GM12878 (cell line): Measurements from ENCODE around the gene NKTR. TPM values are rescaled to one million over a fixed set of nuclear protein-coding genes. Genes with fewer than 3 reads are reported as not detected.

ENCODE experiments used
- ATAC-seq: fragments of 200-7000 bp; cut with Tn5 transposase; 3 replicates; pipeline ENCODE4 v1.9.1; 2020; ENCODE audit warnings: mild to moderate bottlenecking, moderate library complexity
- BruUV-seq: library from RNA; stranded (reverse); fragments of 400-500 nt; replicated peaks from 2 replicates; lab custom pipeline; 2021; lab: Mats Ljungman, UMichigan
- CTCF ChIA-PET: fragments of 300-600 bp; sonication (Branson Sonifier 250); formaldehyde crosslinking; extraction: SDS; loops from one replicate; lab custom pipeline; 2021; ENCODE audit warnings: inconsistent platforms; lab: Yijun Ruan, JAX
- POLR2A ChIA-PET: fragments of 350-600 bp; formaldehyde crosslinking; extraction: SDS; loops from one replicate; lab custom pipeline; 2021; ENCODE audit warnings: inconsistent platforms; lab: Charles Lee
- RAD21 ChIA-PET: fragments of 300-600 bp; sonication (Branson Sonifier 250); formaldehyde crosslinking; loops from one replicate; lab custom pipeline; 2023; ENCODE audit warnings: antibody characterized with exemption; ENCODE audit not compliant: unreplicated experiment; lab: Charles Lee
- SMC1A ChIA-PET: fragments of 300-600 bp; sonication (Branson Sonifier 250); formaldehyde crosslinking; loops from one replicate; lab custom pipeline; 2023; ENCODE audit not compliant: unreplicated experiment, uncharacterized antibody; lab: Charles Lee
- DNase-seq: peaks from one replicate; pipeline ENCODE4 v3.0.0-alpha.2; 2011; ENCODE audit warnings: low read depth, low spot score
- FAIRE-seq: peaks from 3 replicates; lab custom pipeline; 2011; peaks lifted over from hg19 to GRCh38; lab: Jason Lieb, UNC
- H2AFZ ChIP-seq: 2 replicates; pipeline ENCODE4 v1.6.0; 2011; ENCODE audit warnings: low read depth, low read length, control low read depth; ENCODE audit not compliant: control insufficient read depth
- H3K27ac ChIP-seq: 2 replicates; pipeline ENCODE4 v1.5.1; 2011; ENCODE audit warnings: control low read depth; ENCODE audit not compliant: control insufficient read depth, insufficient read depth
- H3K27me3 ChIP-seq, 2 experiments: replicated peaks in 1 of 2; 2 replicates each; pipeline versions ENCODE4 v1.6.0 to v1.6.1; 2011; ENCODE audit warnings: low read length in 1 of 2; ENCODE audit not compliant: control insufficient read depth in 2 of 2, insufficient read depth in 2 of 2
- H3K36me3 ChIP-seq, 2 experiments: 2 replicates each; pipeline ENCODE4 v1.5.1; 2011; ENCODE audit warnings: low read length in 1 of 2; ENCODE audit not compliant: control insufficient read depth in 2 of 2, insufficient read depth in 2 of 2
- H3K4me1 ChIP-seq: 2 replicates; pipeline ENCODE4 v1.6.1; 2011; ENCODE audit warnings: mild to moderate bottlenecking, low read length, moderate library complexity, mixed read lengths; ENCODE audit not compliant: control insufficient read depth, insufficient read depth
- H3K4me2 ChIP-seq: 2 replicates; pipeline ENCODE4 v1.6.0; 2011; ENCODE audit warnings: control low read depth; ENCODE audit not compliant: control insufficient read depth, insufficient read depth
- H3K4me3 ChIP-seq: fragments of 200-600 bp; sonication (generic); 2 replicates; pipeline ENCODE4 v1.5.1; 2016
- H3K79me2 ChIP-seq: 2 replicates; pipeline ENCODE4 v1.6.0; 2011; ENCODE audit warnings: low read length; ENCODE audit not compliant: control insufficient read depth, insufficient read depth
- H3K9ac ChIP-seq: 2 replicates; pipeline ENCODE4 v1.8.0; 2011; ENCODE audit warnings: low read length, control low read depth, mixed read lengths; ENCODE audit not compliant: control insufficient read depth, insufficient read depth
- H3K9me3 ChIP-seq: replicated peaks from 3 replicates; pipeline ENCODE4 v1.5.1; 2011; ENCODE audit warnings: mild to moderate bottlenecking, low read length; ENCODE audit not compliant: control insufficient read depth, insufficient read depth
- H4K20me1 ChIP-seq: 2 replicates; pipeline ENCODE4 v1.6.0; 2011; ENCODE audit not compliant: control insufficient read depth, insufficient read depth
- CHD2 ChIP-seq: IDR thresholded peaks from 2 replicates; pipeline ENCODE4 v1.6.1; 2011; ENCODE audit warnings: low read depth, low read length, improper control_type of control experiment, borderline replicate concordance
- EGR1 ChIP-seq, 2 experiments: IDR thresholded peaks; 1 replicate in 1 of 2; 2 replicates in 1 of 2; pipeline ENCODE4 v1.6.1; 2011 to 2012; ENCODE audit warnings: low read depth in 2 of 2, low read length in 2 of 2, borderline replicate concordance in 1 of 2, mild to moderate bottlenecking in 1 of 2, moderate library complexity in 1 of 2
- EP300 ChIP-seq, 2 experiments: fragments of 150-350 bp in 1 of 2; IDR thresholded peaks; 2 replicates each; pipeline ENCODE4 v1.6.1; 2011 to 2012; ENCODE audit warnings: low read depth in 2 of 2, low read length in 2 of 2, borderline replicate concordance in 1 of 2, improper control_type of control experiment in 1 of 2, inconsistent platforms in 1 of 2; ENCODE audit not compliant: control insufficient read depth in 1 of 2
- ETV6 ChIP-seq, 2 experiments: fragments of 450-650 bp in 1 of 2; IDR thresholded peaks in 1 of 2; conservative IDR thresholded peaks in 1 of 2; 2 replicates each; pipeline ENCODE4 v1.6.1; 2014; ENCODE audit warnings: antibody characterized with exemption in 1 of 2, borderline replicate concordance in 1 of 2, low read depth in 1 of 2, mild to moderate bottlenecking in 1 of 2, moderate library complexity in 1 of 2
- FOXK2 ChIP-seq: fragments of 450-650 bp; IDR thresholded peaks from 2 replicates; pipeline ENCODE4 v1.6.1; 2017; ENCODE audit warnings: mild to moderate bottlenecking, moderate library complexity
- IKZF1 ChIP-seq: fragments of 450-650 bp; conservative IDR thresholded peaks from 2 replicates; pipeline ENCODE4 v1.6.1; 2017; ENCODE audit warnings: antibody characterized with exemption, mild to moderate bottlenecking
- MEF2A ChIP-seq: IDR thresholded peaks from 2 replicates; pipeline ENCODE4 v1.6.1; 2011; ENCODE audit warnings: low read depth, mild to moderate bottlenecking, low read length, moderate library complexity; ENCODE audit not compliant: insufficient read depth
- RAD51 ChIP-seq: fragments of 450-650 bp; IDR thresholded peaks from 2 replicates; pipeline ENCODE4 v1.6.1; 2016; ENCODE audit warnings: moderate library complexity, mild to moderate bottlenecking, inconsistent platforms
- TARDBP ChIP-seq: IDR thresholded peaks from 2 replicates; pipeline ENCODE4 v1.6.1; 2016; ENCODE audit warnings: borderline replicate concordance
- ZNF207 ChIP-seq: fragments of 450-650 bp; IDR thresholded peaks from 2 replicates; pipeline ENCODE4 v1.6.1; 2014; ENCODE audit warnings: antibody characterized with exemption, mild to moderate bottlenecking, borderline replicate concordance
- ZNF217 ChIP-seq: fragments of 450-650 bp; IDR thresholded peaks from 2 replicates; pipeline ENCODE4 v1.6.1; 2017; ENCODE audit warnings: antibody characterized with exemption, mild to moderate bottlenecking
- ZNF622 ChIP-seq: fragments of 450-650 bp; IDR thresholded peaks from 2 replicates; pipeline ENCODE4 v1.6.1; 2017; ENCODE audit warnings: mild to moderate bottlenecking, inconsistent platforms
- WGBS: methylation state at CpG from one replicate; pipeline ENCODE4 v1.1.6; 2016; ENCODE audit warnings: low lambda C conversion rate; ENCODE audit not compliant: insufficient replicate concordance, insufficient coverage; ENCODE audit errors: missing lambda C conversion rate; 5-methylcytosine and 5-hydroxymethylcytosine counted together
- in situ Hi-C: fragments of 300-500 bp; cut with MboI; formaldehyde crosslinking; loops from 9 replicates; pipeline ENCODE4 v1.14.3; 2018; ENCODE audit warnings: mixed read lengths
- intact Hi-C: fragments of 100-400 bp; cut with micrococcal nuclease; formaldehyde crosslinking; loops from one replicate; pipeline ENCODE4 v1.14.2; 2022; ENCODE audit not compliant: unreplicated experiment
- polyA plus RNA-seq, 11 experiments: library from polyadenylated mRNA; depleted of rRNA in 4 of 11; unstranded in 6 of 11; stranded (reverse) in 5 of 11; fragments of >200 nt; fragmentation: Nextera tagmentation in 4 of 11; fragmentation: Illumina TruSeq in 1 of 11; extraction: Ambion mirVana in 4 of 11; extraction: Trizol in 1 of 11; gene quantifications; 1 replicate in 1 of 11; 2 replicates in 10 of 11; pipeline versions ENCODE4 v1.2.1 to v1.2.3, GENCODE V29; 2011 to 2016; ENCODE audit warnings: inconsistent platforms in 2 of 11, missing spikeins in 2 of 11, low read depth in 1 of 11
- total RNA-seq, 4 experiments: library from RNA; depleted of rRNA in 3 of 4; stranded (reverse); fragments of >200 nt in 3 of 4; fragmentation: Illumina TruSeq in 1 of 4; extraction: Trizol in 1 of 4; gene quantifications; 2 replicates each; pipeline versions ENCODE4 v1.2.1 to v1.2.3, GENCODE V29; 2013 to 2021

The NKTR gene
- total and polyA plus RNA-seq, 10 of the 15 experiments (the other 5 are each of a cell fraction or from before 2014, with no cell fraction given), result 15.3 to 91.9 (median 55.3) TPM

DNA sequence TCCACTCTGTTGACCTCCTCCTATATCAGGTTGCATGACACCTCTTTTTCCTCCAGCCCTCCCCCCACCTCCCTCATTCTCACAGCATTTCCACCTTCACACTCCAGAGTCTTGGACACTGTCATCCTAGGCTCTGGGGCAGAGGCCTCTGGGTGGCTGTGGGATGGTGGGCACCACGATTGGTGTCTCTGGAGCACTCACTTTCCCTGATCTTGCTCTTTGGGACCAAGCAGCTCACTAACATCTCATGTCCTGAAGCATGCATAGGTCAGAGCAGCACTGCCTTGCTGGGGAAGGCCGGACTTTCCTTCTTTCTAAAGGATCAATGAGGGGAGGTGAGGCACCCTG is 67.9 kb downstream of the NKTR start:
- FAIRE-seq (no peak), ATAC-seq (no peak), DNase-seq (no peak)
- SMC1A ChIA-PET, result no interaction called here
- no peak overlapping the region for H2AFZ ChIP-seq
- no peaks in the 10 kb centered on the region for H3K27me3 ChIP-seq
- H3K4me1 ChIP-seq, result peaks cover 7% of the 10 kb centered on the region
- no peak overlapping the region for H3K27ac ChIP-seq
- H3K9me3 ChIP-seq, result no peaks in the 10 kb centered on the region; the same call in 2 of the 3 replicates
- H3K36me3 ChIP-seq, result no peaks in the 10 kb centered on the region
- RAD21 ChIA-PET, result no interaction called here
- no peaks in the 10 kb centered on the region for H4K20me1 ChIP-seq
- no peak overlapping the region for H3K9ac ChIP-seq
- CTCF ChIA-PET, result no interaction called here
- POLR2A ChIA-PET, result no interaction called here
- H3K79me2 ChIP-seq, result no peaks in the 10 kb centered on the region
- H3K4me2 ChIP-seq, result no peak overlapping the region
- TF ChIP-seq CHD2, result no peak
- no peak for TF ChIP-seq MEF2A
- no peak for TF ChIP-seq EP300 (IDR thresholded peaks at IDR 0.05; ENCODE audit: borderline replicate concordance in 1 of 2, control insufficient read depth in 1 of 2, low read depth in 2 of 2, low read length in 2 of 2)
- TF ChIP-seq FOXK2, result no peak
- no peak for TF ChIP-seq RAD51
- TF ChIP-seq ETV6 (conservative IDR thresholded peaks at IDR 0.05 in 1 of 2, IDR thresholded peaks at IDR 0.05 in 1 of 2; ENCODE audit: borderline replicate concordance in 1 of 2, low read depth in 1 of 2), result no peak
- TF ChIP-seq ZNF622, result no peak
- no peak for TF ChIP-seq ZNF217
- TF ChIP-seq ZNF207, result no peak
- TF ChIP-seq TARDBP, result no peak
- TF ChIP-seq EGR1 (IDR thresholded peaks at IDR 0.05; ENCODE audit: borderline replicate concordance in 1 of 2, low read depth in 2 of 2, low read length in 2 of 2), result no peak
- no peak for TF ChIP-seq IKZF1
- intact Hi-C loops, result no loop called here
- H3K4me3 ChIP-seq, result no peak overlapping the region
- BruUV-seq, result no TSS peak
- 0% methylated on average over 2 of the region's 2 CpGs for WGBS
- in situ Hi-C loops, result no loop called here
